ENCODE data around the gene HOXA9.

The HOXA9 gene

GRCh38 chr7:27200761-27201579 lies 35.6 kb upstream of the HOXA9 start:
- DNase-seq, result no peak

- DNase-seq, result peak; percentile 16
These were observed 34.8 kb upstream of the HOXA9 start, which contains the start of gene HOXA13 for GRCh38 chr7:27199849-27200760. TSS of gene HOXA13 (minus strand) at chr7:27200091. CDS start at chr7:27200077, 14 bp downstream.

- DNase-seq, result no peak
These were observed 33.8 kb upstream of the HOXA9 start for GRCh38 chr7:27198871-27199801.

GRCh38 chr7:27198138-27198841 lies 33.0 kb upstream of the HOXA9 start:
- DNase-seq, result no peak

GRCh38 chr7:27197137-27198042 lies 32.1 kb upstream of the HOXA9 start:
- DNase-seq, result no peak

GRCh38 chr7:27196287-27196767 lies 31.0 kb upstream of the HOXA9 start:
- DNase-seq, result peak; percentile 54

- DNase-seq, result no peak
These were observed 29.5 kb upstream of the HOXA9 start for GRCh38 chr7:27194686-27195379.

- no peak for DNase-seq
These were observed 28.6 kb upstream of the HOXA9 start for GRCh38 chr7:27194002-27194352.

- DNase-seq, result no peak
These were observed 28.1 kb upstream of the HOXA9 start for GRCh38 chr7:27193335-27194001.

- no peak for DNase-seq
These were observed 27.4 kb upstream of the HOXA9 start for GRCh38 chr7:27192546-27193334.

- DNase-seq, result no peak
These were observed 26.7 kb upstream of the HOXA9 start for GRCh38 chr7:27191833-27192545.

GRCh38 chr7:27191161-27191731 lies 25.9 kb upstream of the HOXA9 start:
- DNase-seq, result no peak

- no peak for DNase-seq
These were observed 24.8 kb upstream of the HOXA9 start for GRCh38 chr7:27189997-27190748.

GRCh38 chr7:27189295-27189996 lies 24.1 kb upstream of the HOXA9 start:
- no peak for DNase-seq

- no peak for DNase-seq
These were observed 23.3 kb upstream of the HOXA9 start for GRCh38 chr7:27188386-27189294.

Data from fibroblast of skin of back (primary cell).